GM12878 (cell line): ENCODE results near the gene KIF6. TPM values are rescaled to one million over a fixed set of nuclear protein-coding genes. Genes with fewer than 3 reads are reported as not detected.

Experiments used
- ATAC-seq: fragments of 200-7000 bp; cut with Tn5 transposase; 3 replicates; pipeline ENCODE4 v1.9.1; 2020; ENCODE audit warnings: mild to moderate bottlenecking, moderate library complexity
- BruUV-seq: library from RNA; stranded (reverse); fragments of 400-500 nt; replicated peaks from 2 replicates; lab custom pipeline; 2021; lab: Mats Ljungman, UMichigan
- CTCF ChIA-PET: fragments of 300-600 bp; sonication (Branson Sonifier 250); formaldehyde crosslinking; extraction: SDS; loops from one replicate; lab custom pipeline; 2021; ENCODE audit warnings: inconsistent platforms; lab: Yijun Ruan, JAX
- POLR2A ChIA-PET: fragments of 350-600 bp; formaldehyde crosslinking; extraction: SDS; loops from one replicate; lab custom pipeline; 2021; ENCODE audit warnings: inconsistent platforms; lab: Charles Lee
- RAD21 ChIA-PET: fragments of 300-600 bp; sonication (Branson Sonifier 250); formaldehyde crosslinking; loops from one replicate; lab custom pipeline; 2023; ENCODE audit warnings: antibody characterized with exemption; ENCODE audit not compliant: unreplicated experiment; lab: Charles Lee
- SMC1A ChIA-PET: fragments of 300-600 bp; sonication (Branson Sonifier 250); formaldehyde crosslinking; loops from one replicate; lab custom pipeline; 2023; ENCODE audit not compliant: unreplicated experiment, uncharacterized antibody; lab: Charles Lee
- DNase-seq: peaks from one replicate; pipeline ENCODE4 v3.0.0-alpha.2; 2011; ENCODE audit warnings: low read depth, low spot score
- FAIRE-seq: peaks from 3 replicates; lab custom pipeline; 2011; peaks lifted over from hg19 to GRCh38; lab: Jason Lieb, UNC
- H2AFZ ChIP-seq: 2 replicates; pipeline ENCODE4 v1.6.0; 2011; ENCODE audit warnings: low read depth, low read length, control low read depth; ENCODE audit not compliant: control insufficient read depth
- H3K27ac ChIP-seq: 2 replicates; pipeline ENCODE4 v1.5.1; 2011; ENCODE audit warnings: control low read depth; ENCODE audit not compliant: control insufficient read depth, insufficient read depth
- H3K27me3 ChIP-seq, 2 experiments: replicated peaks in 1 of 2; 2 replicates each; pipeline versions ENCODE4 v1.6.0 to v1.6.1; 2011; ENCODE audit warnings: low read length in 1 of 2; ENCODE audit not compliant: control insufficient read depth in 2 of 2, insufficient read depth in 2 of 2
- H3K36me3 ChIP-seq, 2 experiments: 2 replicates each; pipeline ENCODE4 v1.5.1; 2011; ENCODE audit warnings: low read length in 1 of 2; ENCODE audit not compliant: control insufficient read depth in 2 of 2, insufficient read depth in 2 of 2
- H3K4me1 ChIP-seq: 2 replicates; pipeline ENCODE4 v1.6.1; 2011; ENCODE audit warnings: mild to moderate bottlenecking, low read length, moderate library complexity, mixed read lengths; ENCODE audit not compliant: control insufficient read depth, insufficient read depth
- H3K4me2 ChIP-seq: 2 replicates; pipeline ENCODE4 v1.6.0; 2011; ENCODE audit warnings: control low read depth; ENCODE audit not compliant: control insufficient read depth, insufficient read depth
- H3K4me3 ChIP-seq: fragments of 200-600 bp; sonication (generic); 2 replicates; pipeline ENCODE4 v1.5.1; 2016
- H3K79me2 ChIP-seq: 2 replicates; pipeline ENCODE4 v1.6.0; 2011; ENCODE audit warnings: low read length; ENCODE audit not compliant: control insufficient read depth, insufficient read depth
- H3K9ac ChIP-seq: 2 replicates; pipeline ENCODE4 v1.8.0; 2011; ENCODE audit warnings: low read length, control low read depth, mixed read lengths; ENCODE audit not compliant: control insufficient read depth, insufficient read depth
- H3K9me3 ChIP-seq: replicated peaks from 3 replicates; pipeline ENCODE4 v1.5.1; 2011; ENCODE audit warnings: mild to moderate bottlenecking, low read length; ENCODE audit not compliant: control insufficient read depth, insufficient read depth
- H4K20me1 ChIP-seq: 2 replicates; pipeline ENCODE4 v1.6.0; 2011; ENCODE audit not compliant: control insufficient read depth, insufficient read depth
- CBX3 ChIP-seq: fragments of 200-600 bp; sonication (generic); IDR thresholded peaks from 2 replicates; pipeline ENCODE4 v1.6.1; 2016; ENCODE audit warnings: low read depth, borderline replicate concordance
- CHD1 ChIP-seq: IDR thresholded peaks from 2 replicates; pipeline ENCODE4 v1.6.1; 2012; ENCODE audit warnings: low read depth, low read length, improper control_type of control experiment
- CUX1 ChIP-seq: IDR thresholded peaks from 2 replicates; pipeline ENCODE4 v1.6.1; 2012; ENCODE audit warnings: improper control_type of control experiment, low read depth, low read length; ENCODE audit not compliant: insufficient replicate concordance
- FOXK2 ChIP-seq: fragments of 450-650 bp; IDR thresholded peaks from 2 replicates; pipeline ENCODE4 v1.6.1; 2017; ENCODE audit warnings: mild to moderate bottlenecking, moderate library complexity
- GABPA ChIP-seq: IDR thresholded peaks from 2 replicates; pipeline ENCODE4 v1.6.1; 2014; ENCODE audit warnings: antibody characterized with exemption, low read depth, mild to moderate bottlenecking, inconsistent platforms
- JUND ChIP-seq: IDR thresholded peaks from 2 replicates; pipeline ENCODE4 v1.6.1; 2012; ENCODE audit warnings: low read depth, mild to moderate bottlenecking, low read length, improper control_type of control experiment, moderate library complexity
- MYC ChIP-seq: IDR thresholded peaks from 2 replicates; pipeline ENCODE4 v1.6.1; 2011; ENCODE audit warnings: mild to moderate bottlenecking, low read length, moderate library complexity, inconsistent platforms; ENCODE audit not compliant: insufficient read depth, insufficient replicate concordance, insufficient read length, severe bottlenecking
- RAD21 ChIP-seq: IDR thresholded peaks from 2 replicates; pipeline ENCODE4 v1.6.1; 2011; ENCODE audit warnings: mild to moderate bottlenecking, low read depth, low read length, moderate library complexity; ENCODE audit not compliant: insufficient read depth
- RFX5 ChIP-seq: IDR thresholded peaks from 2 replicates; pipeline ENCODE4 v1.6.1; 2011; ENCODE audit warnings: low read depth, low read length, improper control_type of control experiment
- TARDBP ChIP-seq: IDR thresholded peaks from 2 replicates; pipeline ENCODE4 v1.6.1; 2016; ENCODE audit warnings: borderline replicate concordance
- ZBED1 ChIP-seq: IDR thresholded peaks from 2 replicates; pipeline ENCODE4 v1.6.1; 2016; ENCODE audit warnings: borderline replicate concordance
- ZNF274 ChIP-seq: IDR thresholded peaks from one replicate; pipeline ENCODE4 v1.8.0; 2011; ENCODE audit not compliant: insufficient read length, insufficient read depth
- ZNF622 ChIP-seq: fragments of 450-650 bp; IDR thresholded peaks from 2 replicates; pipeline ENCODE4 v1.6.1; 2017; ENCODE audit warnings: mild to moderate bottlenecking, inconsistent platforms
- WGBS: methylation state at CpG from one replicate; pipeline ENCODE4 v1.1.6; 2016; ENCODE audit warnings: low lambda C conversion rate; ENCODE audit not compliant: insufficient replicate concordance, insufficient coverage; ENCODE audit errors: missing lambda C conversion rate; 5-methylcytosine and 5-hydroxymethylcytosine counted together
- in situ Hi-C: fragments of 300-500 bp; cut with MboI; formaldehyde crosslinking; loops from 9 replicates; pipeline ENCODE4 v1.14.3; 2018; ENCODE audit warnings: mixed read lengths
- intact Hi-C: fragments of 100-400 bp; cut with micrococcal nuclease; formaldehyde crosslinking; loops from one replicate; pipeline ENCODE4 v1.14.2; 2022; ENCODE audit not compliant: unreplicated experiment
- polyA plus RNA-seq, 11 experiments: library from polyadenylated mRNA; depleted of rRNA in 4 of 11; unstranded in 6 of 11; stranded (reverse) in 5 of 11; fragments of >200 nt; fragmentation: Nextera tagmentation in 4 of 11; fragmentation: Illumina TruSeq in 1 of 11; extraction: Ambion mirVana in 4 of 11; extraction: Trizol in 1 of 11; gene quantifications; 1 replicate in 1 of 11; 2 replicates in 10 of 11; pipeline versions ENCODE4 v1.2.1 to v1.2.3, GENCODE V29; 2011 to 2016; ENCODE audit warnings: inconsistent platforms in 2 of 11, missing spikeins in 2 of 11, low read depth in 1 of 11
- total RNA-seq, 4 experiments: library from RNA; depleted of rRNA in 3 of 4; stranded (reverse); fragments of >200 nt in 3 of 4; fragmentation: Illumina TruSeq in 1 of 4; extraction: Trizol in 1 of 4; gene quantifications; 2 replicates each; pipeline versions ENCODE4 v1.2.1 to v1.2.3, GENCODE V29; 2013 to 2021
- TF ChIP-seq, protein P1 (sequence below): fragments of 450-650 bp; IDR thresholded peaks from 2 replicates; pipeline ENCODE4 v1.6.1; 2017; ENCODE audit warnings: mild to moderate bottlenecking, moderate library complexity
- TF ChIP-seq, protein P2 (sequence below): IDR thresholded peaks from 2 replicates; pipeline ENCODE4 v1.6.1; 2011; ENCODE audit warnings: borderline replicate concordance, low read depth, mild to moderate bottlenecking, moderate library complexity, low read length; ENCODE audit not compliant: insufficient read depth, poor library complexity, severe bottlenecking

Gene KIF6
- total and polyA plus RNA-seq, 10 of the 15 experiments (the other 5 are each of a cell fraction or from before 2014, with no cell fraction given) = 0.09 to 1.0 (median 0.28) TPM

DNA sequence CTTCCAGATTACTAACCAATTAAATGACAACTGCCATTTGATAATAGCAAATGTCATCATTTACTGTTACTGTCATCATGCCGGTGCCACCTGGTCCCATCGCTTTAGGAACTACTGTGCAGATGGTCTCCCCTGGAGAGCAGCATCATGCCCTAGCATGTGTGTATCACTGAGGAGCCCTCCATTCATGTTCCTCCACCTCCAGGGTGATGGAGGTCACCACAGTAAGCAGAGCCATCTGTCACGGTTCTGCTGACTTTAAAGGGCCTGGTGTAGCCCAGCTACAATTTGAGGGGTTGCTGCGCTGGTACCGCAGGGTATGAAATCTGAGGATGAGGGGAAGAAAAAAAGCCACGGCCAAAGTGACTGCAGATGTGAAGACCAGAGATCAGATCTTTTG is 283.9 kb downstream of the KIF6 start:
- ChIA-PET POLR2A (no interaction called here), CTCF (no interaction called here), RAD21 (no interaction called here), SMC1A (interaction anchor here (1.2 kb wide), 1 partner anchor 11 kb away, joined by 4 read pairs; no protein-coding TSS in a partner anchor)
- 51% methylated on average over 6 of the region's 6 CpGs for WGBS
- no peaks in the 10 kb centered on the region for H3K9me3 ChIP-seq
- BruUV-seq = no TSS peak
- H4K20me1 ChIP-seq = no peaks in the 10 kb centered on the region
- in situ Hi-C loops (no loop called here), intact Hi-C loops (no loop called here)
- no peak overlapping the region for H3K27ac ChIP-seq
- FAIRE-seq (no peak), ATAC-seq (no peak), DNase-seq (no peak)
- H3K9ac ChIP-seq = no peak overlapping the region
- no peaks in the 10 kb centered on the region for H3K27me3 ChIP-seq
- H3K4me2 ChIP-seq = no peak overlapping the region
- H3K79me2 ChIP-seq = no peaks in the 10 kb centered on the region
- H2AFZ ChIP-seq = no peak overlapping the region
- H3K36me3 ChIP-seq = no peaks in the 10 kb centered on the region
- no peaks in the 10 kb centered on the region for H3K4me1 ChIP-seq
- no peak overlapping the region for H3K4me3 ChIP-seq
- TF ChIP-seq CUX1 (no peak), CHD1 (no peak), TARDBP (no peak), GABPA (no peak), FOXK2 (no peak), ZNF622 (no peak), MYC (no peak), ZNF274 (no peak), JUND (no peak), CBX3 (no peak), RFX5 (no peak), ZBED1 (no peak), RAD21 (no peak)
- TF ChIP-seq, protein P1, sequence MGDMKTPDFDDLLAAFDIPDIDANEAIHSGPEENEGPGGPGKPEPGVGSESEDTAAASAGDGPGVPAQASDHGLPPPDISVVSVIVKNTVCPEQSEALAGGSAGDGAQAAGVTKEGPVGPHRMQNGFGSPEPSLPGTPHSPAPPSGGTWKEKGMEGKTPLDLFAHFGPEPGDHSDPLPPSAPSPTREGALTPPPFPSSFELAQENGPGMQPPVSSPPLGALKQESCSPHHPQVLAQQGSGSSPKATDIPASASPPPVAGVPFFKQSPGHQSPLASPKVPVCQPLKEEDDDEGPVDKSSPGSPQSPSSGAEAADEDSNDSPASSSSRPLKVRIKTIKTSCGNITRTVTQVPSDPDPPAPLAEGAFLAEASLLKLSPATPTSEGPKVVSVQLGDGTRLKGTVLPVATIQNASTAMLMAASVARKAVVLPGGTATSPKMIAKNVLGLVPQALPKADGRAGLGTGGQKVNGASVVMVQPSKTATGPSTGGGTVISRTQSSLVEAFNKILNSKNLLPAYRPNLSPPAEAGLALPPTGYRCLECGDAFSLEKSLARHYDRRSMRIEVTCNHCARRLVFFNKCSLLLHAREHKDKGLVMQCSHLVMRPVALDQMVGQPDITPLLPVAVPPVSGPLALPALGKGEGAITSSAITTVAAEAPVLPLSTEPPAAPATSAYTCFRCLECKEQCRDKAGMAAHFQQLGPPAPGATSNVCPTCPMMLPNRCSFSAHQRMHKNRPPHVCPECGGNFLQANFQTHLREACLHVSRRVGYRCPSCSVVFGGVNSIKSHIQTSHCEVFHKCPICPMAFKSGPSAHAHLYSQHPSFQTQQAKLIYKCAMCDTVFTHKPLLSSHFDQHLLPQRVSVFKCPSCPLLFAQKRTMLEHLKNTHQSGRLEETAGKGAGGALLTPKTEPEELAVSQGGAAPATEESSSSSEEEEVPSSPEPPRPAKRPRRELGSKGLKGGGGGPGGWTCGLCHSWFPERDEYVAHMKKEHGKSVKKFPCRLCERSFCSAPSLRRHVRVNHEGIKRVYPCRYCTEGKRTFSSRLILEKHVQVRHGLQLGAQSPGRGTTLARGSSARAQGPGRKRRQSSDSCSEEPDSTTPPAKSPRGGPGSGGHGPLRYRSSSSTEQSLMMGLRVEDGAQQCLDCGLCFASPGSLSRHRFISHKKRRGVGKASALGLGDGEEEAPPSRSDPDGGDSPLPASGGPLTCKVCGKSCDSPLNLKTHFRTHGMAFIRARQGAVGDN = no peak
- TF ChIP-seq, protein P2, sequence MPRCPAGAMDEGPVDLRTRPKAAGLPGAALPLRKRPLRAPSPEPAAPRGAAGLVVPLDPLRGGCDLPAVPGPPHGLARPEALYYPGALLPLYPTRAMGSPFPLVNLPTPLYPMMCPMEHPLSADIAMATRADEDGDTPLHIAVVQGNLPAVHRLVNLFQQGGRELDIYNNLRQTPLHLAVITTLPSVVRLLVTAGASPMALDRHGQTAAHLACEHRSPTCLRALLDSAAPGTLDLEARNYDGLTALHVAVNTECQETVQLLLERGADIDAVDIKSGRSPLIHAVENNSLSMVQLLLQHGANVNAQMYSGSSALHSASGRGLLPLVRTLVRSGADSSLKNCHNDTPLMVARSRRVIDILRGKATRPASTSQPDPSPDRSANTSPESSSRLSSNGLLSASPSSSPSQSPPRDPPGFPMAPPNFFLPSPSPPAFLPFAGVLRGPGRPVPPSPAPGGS = no peak
